ENCODE measurements around the gene ST3GAL3. TPM values are rescaled to one million over a fixed set of nuclear protein-coding genes. Genes with fewer than 3 reads are reported as not detected.

ST3GAL3 gene
- total and polyA plus RNA-seq, 10 of the 15 experiments (the other 5 are each of a cell fraction or from before 2014, with no cell fraction given): 1.2 to 19.3 (median 11.0) TPM

DNA sequence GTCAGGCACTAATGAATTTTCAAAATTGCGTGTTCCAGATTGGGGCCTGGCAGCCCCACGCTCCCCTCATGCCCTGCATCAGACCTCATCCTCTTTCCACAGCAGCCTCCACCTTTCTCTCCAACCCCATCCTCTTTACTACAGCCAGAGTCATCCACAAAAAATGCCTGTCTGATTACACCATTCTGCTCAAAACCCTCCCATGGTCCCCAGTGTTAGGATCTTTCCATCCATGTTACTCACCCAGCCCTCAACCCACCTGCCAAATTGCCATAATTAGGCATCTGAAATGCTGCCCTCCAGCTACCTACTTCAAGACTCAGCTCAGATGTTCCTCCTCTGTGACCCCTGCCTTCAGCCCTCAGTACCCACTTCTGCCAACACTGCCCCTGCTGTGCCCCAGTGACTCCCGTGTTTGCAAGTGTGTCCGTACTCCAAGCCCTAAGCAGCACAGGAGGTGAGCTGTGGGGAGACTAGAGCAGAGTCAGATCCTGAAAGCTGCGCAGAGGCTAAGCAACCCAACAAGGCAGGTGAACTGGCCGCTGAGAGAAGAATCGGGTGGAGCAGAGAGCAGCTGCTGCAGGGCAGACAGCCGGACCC is 225.6 kb downstream of the ST3GAL3 start:
- 47% methylated on average over 8 of the region's 8 CpGs for WGBS (ENCODE audit: insufficient coverage, insufficient replicate concordance, low lambda C conversion rate, missing lambda C conversion rate)
- H4K20me1 ChIP-seq (ENCODE audit: control insufficient read depth, insufficient read depth): no peaks in the 10 kb centered on the region
- DNase-seq (ENCODE audit: low read depth, low spot score): no peak
- no peak for ATAC-seq
- no peaks in the 10 kb centered on the region for H3K79me2 ChIP-seq (ENCODE audit: control insufficient read depth, insufficient read depth, low read length)
- H3K9ac ChIP-seq (ENCODE audit: control insufficient read depth, insufficient read depth, low read length): no peak overlapping the region
- ChIA-PET RAD21 (ENCODE audit: unreplicated experiment) (interaction anchor here (1.1 to 13.3 kb wide), 4 partner anchors 166 to 403 kb away, joined by 3 to 587 read pairs (median 22); partner anchors contain the start of gene PTPRF), CTCF (interaction anchor here (0.8 to 19.3 kb wide), 8 partner anchors 9 to 403 kb away, joined by 3 to 1117 read pairs (median 30); partner anchors contain the start of genes IPO13 and KDM4A), SMC1A (ENCODE audit: uncharacterized antibody, unreplicated experiment) (interaction anchor here (1.0 to 8.7 kb wide), 7 partner anchors 12 to 311 kb away, joined by 3 to 481 read pairs (median 4); partner anchors contain the start of gene IPO13), POLR2A (interaction anchor here (1.0 kb wide), 1 partner anchor 169 kb away, joined by 4 read pairs; no protein-coding TSS in a partner anchor)
- no peaks in the 10 kb centered on the region for H3K36me3 ChIP-seq (ENCODE audit: control insufficient read depth in 2 of 2, insufficient read depth in 2 of 2, low read length in 1 of 2)
- no peaks in the 10 kb centered on the region for H3K9me3 ChIP-seq (replicated peaks; ENCODE audit: control insufficient read depth, insufficient read depth, low read length)
- intact Hi-C loops (cut with micrococcal nuclease; ENCODE audit: unreplicated experiment): loop anchor here (5.0 kb wide), 1 partner anchor 96 kb away; no protein-coding TSS in a partner anchor
- peak overlapping the region; percentile 67 for H3K4me2 ChIP-seq (ENCODE audit: control insufficient read depth, insufficient read depth)
- FAIRE-seq: no peak
- peaks cover 11% of the 10 kb centered on the region for H3K4me1 ChIP-seq (ENCODE audit: control insufficient read depth, insufficient read depth, low read length)
- TF ChIP-seq, protein P1, sequence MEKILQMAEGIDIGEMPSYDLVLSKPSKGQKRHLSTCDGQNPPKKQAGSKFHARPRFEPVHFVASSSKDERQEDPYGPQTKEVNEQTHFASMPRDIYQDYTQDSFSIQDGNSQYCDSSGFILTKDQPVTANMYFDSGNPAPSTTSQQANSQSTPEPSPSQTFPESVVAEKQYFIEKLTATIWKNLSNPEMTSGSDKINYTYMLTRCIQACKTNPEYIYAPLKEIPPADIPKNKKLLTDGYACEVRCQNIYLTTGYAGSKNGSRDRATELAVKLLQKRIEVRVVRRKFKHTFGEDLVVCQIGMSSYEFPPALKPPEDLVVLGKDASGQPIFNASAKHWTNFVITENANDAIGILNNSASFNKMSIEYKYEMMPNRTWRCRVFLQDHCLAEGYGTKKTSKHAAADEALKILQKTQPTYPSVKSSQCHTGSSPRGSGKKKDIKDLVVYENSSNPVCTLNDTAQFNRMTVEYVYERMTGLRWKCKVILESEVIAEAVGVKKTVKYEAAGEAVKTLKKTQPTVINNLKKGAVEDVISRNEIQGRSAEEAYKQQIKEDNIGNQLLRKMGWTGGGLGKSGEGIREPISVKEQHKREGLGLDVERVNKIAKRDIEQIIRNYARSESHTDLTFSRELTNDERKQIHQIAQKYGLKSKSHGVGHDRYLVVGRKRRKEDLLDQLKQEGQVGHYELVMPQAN (conservative IDR thresholded peaks at IDR 0.05): no peak
- TF ChIP-seq, protein P2, sequence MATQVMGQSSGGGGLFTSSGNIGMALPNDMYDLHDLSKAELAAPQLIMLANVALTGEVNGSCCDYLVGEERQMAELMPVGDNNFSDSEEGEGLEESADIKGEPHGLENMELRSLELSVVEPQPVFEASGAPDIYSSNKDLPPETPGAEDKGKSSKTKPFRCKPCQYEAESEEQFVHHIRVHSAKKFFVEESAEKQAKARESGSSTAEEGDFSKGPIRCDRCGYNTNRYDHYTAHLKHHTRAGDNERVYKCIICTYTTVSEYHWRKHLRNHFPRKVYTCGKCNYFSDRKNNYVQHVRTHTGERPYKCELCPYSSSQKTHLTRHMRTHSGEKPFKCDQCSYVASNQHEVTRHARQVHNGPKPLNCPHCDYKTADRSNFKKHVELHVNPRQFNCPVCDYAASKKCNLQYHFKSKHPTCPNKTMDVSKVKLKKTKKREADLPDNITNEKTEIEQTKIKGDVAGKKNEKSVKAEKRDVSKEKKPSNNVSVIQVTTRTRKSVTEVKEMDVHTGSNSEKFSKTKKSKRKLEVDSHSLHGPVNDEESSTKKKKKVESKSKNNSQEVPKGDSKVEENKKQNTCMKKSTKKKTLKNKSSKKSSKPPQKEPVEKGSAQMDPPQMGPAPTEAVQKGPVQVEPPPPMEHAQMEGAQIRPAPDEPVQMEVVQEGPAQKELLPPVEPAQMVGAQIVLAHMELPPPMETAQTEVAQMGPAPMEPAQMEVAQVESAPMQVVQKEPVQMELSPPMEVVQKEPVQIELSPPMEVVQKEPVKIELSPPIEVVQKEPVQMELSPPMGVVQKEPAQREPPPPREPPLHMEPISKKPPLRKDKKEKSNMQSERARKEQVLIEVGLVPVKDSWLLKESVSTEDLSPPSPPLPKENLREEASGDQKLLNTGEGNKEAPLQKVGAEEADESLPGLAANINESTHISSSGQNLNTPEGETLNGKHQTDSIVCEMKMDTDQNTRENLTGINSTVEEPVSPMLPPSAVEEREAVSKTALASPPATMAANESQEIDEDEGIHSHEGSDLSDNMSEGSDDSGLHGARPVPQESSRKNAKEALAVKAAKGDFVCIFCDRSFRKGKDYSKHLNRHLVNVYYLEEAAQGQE (IDR thresholded peaks at IDR 0.05; ENCODE audit: low read depth, low read length): no peak
- TF ChIP-seq MLLT1 (IDR thresholded peaks at IDR 0.05) (no peak), MEF2A (IDR thresholded peaks at IDR 0.05; ENCODE audit: insufficient read depth, low read depth, low read length) (no peak), TCF12 (IDR thresholded peaks at IDR 0.05; ENCODE audit: low read depth, low read length) (no peak), SMC3 (IDR thresholded peaks at IDR 0.05; ENCODE audit: borderline replicate concordance, low read length) (no peak)
- TF ChIP-seq, protein P3, sequence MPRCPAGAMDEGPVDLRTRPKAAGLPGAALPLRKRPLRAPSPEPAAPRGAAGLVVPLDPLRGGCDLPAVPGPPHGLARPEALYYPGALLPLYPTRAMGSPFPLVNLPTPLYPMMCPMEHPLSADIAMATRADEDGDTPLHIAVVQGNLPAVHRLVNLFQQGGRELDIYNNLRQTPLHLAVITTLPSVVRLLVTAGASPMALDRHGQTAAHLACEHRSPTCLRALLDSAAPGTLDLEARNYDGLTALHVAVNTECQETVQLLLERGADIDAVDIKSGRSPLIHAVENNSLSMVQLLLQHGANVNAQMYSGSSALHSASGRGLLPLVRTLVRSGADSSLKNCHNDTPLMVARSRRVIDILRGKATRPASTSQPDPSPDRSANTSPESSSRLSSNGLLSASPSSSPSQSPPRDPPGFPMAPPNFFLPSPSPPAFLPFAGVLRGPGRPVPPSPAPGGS (IDR thresholded peaks at IDR 0.05; ENCODE audit: borderline replicate concordance, insufficient read depth, low read depth, low read length, poor library complexity, severe bottlenecking): peak; percentile 26
- H3K4me3 ChIP-seq: peak overlapping the region; percentile 60; the same call in 1 of the 2 replicates
- in situ Hi-C loops (cut with MboI): loop anchor here (5.0 kb wide), 1 partner anchor 171 kb away; no protein-coding TSS in a partner anchor
- BruUV-seq (replicated peaks): no TSS peak
- no peak overlapping the region for H3K27ac ChIP-seq (ENCODE audit: control insufficient read depth, insufficient read depth)
- peak overlapping the region; percentile 52 for H2AFZ ChIP-seq (ENCODE audit: control insufficient read depth, low read depth, low read length)
- H3K27me3 ChIP-seq (replicated peaks in 1 of 2; ENCODE audit: control insufficient read depth in 2 of 2, insufficient read depth in 2 of 2, low read length in 1 of 2): no peaks in the 10 kb centered on the region

Data from GM12878 (cell line).